NCI-H2107 treated with DMSO at 0.1 percent for 48 hours (cell line): ENCODE measurements around the gene C6orf120.
"Not testable (repeated sequence)": the region's sequence is repeated elsewhere in the genome, so short reads cannot be mapped to it uniquely, and the experiment has no call there.

Experiments used
- DNase-seq: peaks from one replicate; lab custom pipeline; 2025; ENCODE audit not compliant: unreplicated experiment; lab: John Stamatoyannopoulos, UW

C6orf120 gene

DNA sequence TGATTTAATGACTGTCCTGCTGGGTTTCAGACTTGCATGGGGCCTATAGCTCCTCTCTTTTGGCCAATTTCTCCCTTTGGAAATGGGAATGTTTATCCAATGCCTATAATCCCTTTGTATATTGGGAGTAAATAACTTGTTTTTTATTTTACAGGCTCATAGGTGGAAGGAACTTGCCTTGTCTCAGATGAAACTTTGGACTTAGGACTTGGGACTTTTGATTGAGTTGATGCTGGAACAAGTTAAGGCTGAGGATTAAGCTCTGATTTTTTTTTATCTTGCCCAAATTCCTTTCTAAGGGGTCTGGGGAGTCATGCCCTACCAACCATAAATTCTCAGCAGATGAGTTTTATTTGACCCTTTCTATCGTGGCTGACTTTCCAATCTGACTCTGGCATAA, 23.6 kb upstream of the C6orf120 start:
- no peak for DNase-seq

- no peak for DNase-seq
Observed at GRCh38 chr6:169684056-169684455, 17.9 kb upstream of the C6orf120 start.

GRCh38 chr6:169685860-169686259, 16.1 kb upstream of the C6orf120 start:
- DNase-seq, result no peak

GRCh38 chr6:169689287-169689686, 12.6 kb upstream of the C6orf120 start:
- DNase-seq, result no peak

- DNase-seq, result no peak
Observed at GRCh38 chr6:169691260-169691659, 10.7 kb upstream of the C6orf120 start.

GRCh38 chr6:169692516-169692915, 9.4 kb upstream of the C6orf120 start:
- DNase-seq, result no peak

GRCh38 chr6:169695131-169695530, 6.8 kb upstream of the C6orf120 start:
- DNase-seq, result no peak

DNA sequence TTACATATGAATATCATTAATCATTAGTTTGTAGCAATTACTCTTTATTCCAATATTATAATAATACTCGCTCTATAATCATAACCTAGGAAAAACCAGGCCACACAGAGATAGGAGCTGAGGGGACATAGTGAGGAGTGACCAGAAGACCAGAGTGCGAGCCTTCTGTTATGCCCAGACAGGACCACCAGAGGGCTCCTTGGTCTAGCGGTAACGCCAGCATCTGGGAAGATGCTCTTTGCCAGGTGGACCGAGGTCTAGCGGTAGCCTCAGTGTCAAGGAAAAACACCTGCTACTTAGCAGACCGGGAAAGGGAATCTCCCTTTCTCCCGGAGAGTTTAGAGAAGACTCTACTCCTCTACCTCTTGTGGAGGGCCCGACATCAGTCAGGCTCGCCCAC, 4.8 kb upstream of the C6orf120 start:
- not testable (repeated sequence) for DNase-seq

DNA sequence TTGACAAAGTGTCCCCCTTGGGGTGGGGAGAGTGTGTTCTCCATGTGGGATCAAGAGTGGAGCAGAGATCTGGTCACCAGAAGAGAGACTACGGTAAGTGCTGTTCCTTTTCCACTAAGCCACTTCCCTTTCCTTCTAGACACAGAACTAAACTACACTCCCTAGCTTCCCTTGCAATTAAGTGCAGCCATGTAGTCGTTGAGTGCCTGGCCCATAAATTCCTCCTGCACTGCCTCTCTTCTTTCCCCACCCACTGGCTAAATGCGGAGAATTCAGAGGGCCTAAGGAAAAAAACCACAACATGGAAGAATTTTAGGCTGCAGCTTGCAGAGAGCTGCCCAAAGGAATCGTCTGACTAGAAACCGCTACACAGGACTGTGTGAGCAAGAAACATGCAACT, 1.6 kb upstream of the C6orf120 start:
- DNase-seq, result no peak

DNA sequence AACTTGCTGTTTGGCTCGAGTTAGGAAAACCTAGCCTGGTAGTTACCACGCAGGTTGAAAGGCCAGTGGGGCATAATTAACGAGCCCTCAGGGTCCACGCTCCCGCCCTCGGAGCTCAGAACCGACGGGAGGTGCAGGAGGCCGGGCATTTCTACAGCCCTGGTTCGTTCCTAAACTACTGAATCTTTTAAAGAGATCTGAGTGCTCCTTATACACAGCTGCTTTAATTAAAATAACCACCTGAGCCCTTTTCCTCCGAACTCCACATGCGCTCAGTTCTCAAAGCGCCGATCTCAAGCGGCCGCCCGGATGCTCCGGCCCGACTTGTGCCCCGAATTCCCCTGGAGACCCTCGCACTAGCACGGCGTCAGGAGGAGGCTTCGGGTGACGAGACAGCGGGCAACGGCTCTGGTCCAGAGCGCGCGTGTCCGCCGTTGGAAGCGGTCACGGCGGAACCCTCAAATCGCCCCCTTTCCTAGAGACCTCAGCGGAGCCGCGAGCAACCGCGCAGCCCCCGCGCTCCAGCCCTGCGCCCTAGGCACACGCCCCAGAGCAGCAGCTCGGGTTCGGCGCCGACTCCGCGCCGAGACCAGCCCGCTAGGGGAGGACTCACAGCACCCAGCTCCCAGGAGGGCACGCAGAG, 494 bp upstream of the C6orf120 start:
- DNase-seq, result no peak

- DNase-seq, result no peak
Observed at GRCh38 chr6:169702840-169703246, 917 bp downstream of the C6orf120 start.

GRCh38 chr6:169707772-169708171, 5.8 kb downstream of the C6orf120 start:
- no peak for DNase-seq

- DNase-seq, result no peak
Observed at GRCh38 chr6:169709293-169709692, 7.4 kb downstream of the C6orf120 start.

DNA sequence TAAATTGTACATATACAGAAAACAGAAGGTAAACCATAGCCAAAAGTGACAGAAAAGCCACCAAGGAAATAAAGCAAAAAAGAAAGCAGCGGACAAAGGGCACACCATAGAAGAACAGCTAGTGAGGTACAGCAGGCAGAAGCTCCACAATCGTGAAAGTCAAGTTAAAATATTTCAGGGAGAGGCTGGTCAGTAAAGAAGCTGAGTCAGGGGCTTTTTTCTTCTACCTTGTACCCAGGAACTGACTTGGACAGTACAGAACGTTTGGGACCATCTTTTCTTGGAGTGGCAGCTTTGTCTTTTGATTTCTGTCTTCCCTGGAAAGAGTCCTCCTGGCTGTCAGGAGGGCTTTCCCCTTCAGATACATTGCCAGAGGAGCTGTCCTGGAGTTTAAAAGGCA, 8.1 kb downstream of the C6orf120 start:
- DNase-seq, result no peak

GRCh38 chr6:169714178-169714577, 12.3 kb downstream of the C6orf120 start:
- no peak for DNase-seq

- no peak for DNase-seq
Observed at GRCh38 chr6:169714595-169714994, 12.7 kb downstream of the C6orf120 start.

DNA sequence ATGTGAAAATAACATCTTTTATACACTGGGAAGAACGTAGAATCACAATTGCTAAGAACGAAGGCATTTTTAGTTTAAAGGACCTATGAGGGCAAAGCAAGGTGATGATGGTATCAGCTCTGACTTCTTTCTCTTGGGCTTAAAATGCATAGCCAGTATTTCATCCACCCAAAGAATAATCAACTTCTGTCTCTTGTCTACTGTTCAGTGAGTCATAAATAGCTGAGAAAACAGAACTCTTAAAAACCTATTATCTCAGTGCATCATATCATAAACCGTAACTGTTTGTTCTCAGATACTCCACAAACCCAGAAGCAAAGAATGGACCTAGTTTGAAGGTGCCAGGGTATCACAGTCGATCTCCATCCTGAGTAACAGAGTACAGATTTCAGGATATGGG, 17.2 kb downstream of the C6orf120 start:
- no peak for DNase-seq

- DNase-seq, result no peak
Observed at GRCh38 chr6:169720207-169720855, 18.4 kb downstream of the C6orf120 start.

- DNase-seq, result peak; percentile 39
Observed at GRCh38 chr6:169722362-169723199, 20.7 kb downstream of the C6orf120 start.

- no peak for DNase-seq
Observed at GRCh38 chr6:169723200-169723909, 21.4 kb downstream of the C6orf120 start.

GRCh38 chr6:169723991-169724493, 22.1 kb downstream of the C6orf120 start:
- DNase-seq, result no peak
